ENCODE results near the gene PRKN.

The PRKN gene

GRCh38 chr6:161679980-161680538, 1047.5 kb downstream of the PRKN start:
- no peak for DNase-seq

- DNase-seq = no peak
Measured at GRCh38 chr6:161677188-161677587, 1050.4 kb downstream of the PRKN start.

GRCh38 chr6:161676586-161676985, 1051.0 kb downstream of the PRKN start:
- DNase-seq = no peak

GRCh38 chr6:161674930-161675682, 1052.5 kb downstream of the PRKN start:
- no peak for DNase-seq

- no peak for DNase-seq
Measured at GRCh38 chr6:161673026-161673425, 1054.5 kb downstream of the PRKN start.

- DNase-seq = no peak
Measured at GRCh38 chr6:161671117-161671516, 1056.4 kb downstream of the PRKN start.

- DNase-seq = no peak
Measured at GRCh38 chr6:161668665-161669064, 1058.9 kb downstream of the PRKN start.

- DNase-seq = no peak
Measured at GRCh38 chr6:161667957-161668356, 1059.6 kb downstream of the PRKN start.

GRCh38 chr6:161663682-161664081, 1063.9 kb downstream of the PRKN start:
- no peak for DNase-seq

- no peak for DNase-seq
Measured at GRCh38 chr6:161660666-161661571, 1066.6 kb downstream of the PRKN start.

GRCh38 chr6:161658211-161658610, 1069.4 kb downstream of the PRKN start:
- DNase-seq = no peak

- DNase-seq = no peak
Measured at GRCh38 chr6:161654209-161654608, 1073.4 kb downstream of the PRKN start.

GRCh38 chr6:161651949-161652348, 1075.6 kb downstream of the PRKN start:
- no peak for DNase-seq

GRCh38 chr6:161649841-161650240, 1077.7 kb downstream of the PRKN start:
- DNase-seq = no peak

GRCh38 chr6:161649068-161649467, 1078.5 kb downstream of the PRKN start:
- no peak for DNase-seq

GRCh38 chr6:161647234-161647633, 1080.3 kb downstream of the PRKN start:
- DNase-seq = no peak

- no peak for DNase-seq
Measured at GRCh38 chr6:161644521-161644920, 1083.0 kb downstream of the PRKN start.

GRCh38 chr6:161641175-161641574, 1086.4 kb downstream of the PRKN start:
- no peak for DNase-seq

GRCh38 chr6:161639772-161640171, 1087.8 kb downstream of the PRKN start:
- no peak for DNase-seq

- no peak for DNase-seq
Measured at GRCh38 chr6:161637658-161638057, 1089.9 kb downstream of the PRKN start.

- DNase-seq = no peak
Measured at GRCh38 chr6:161636882-161637430, 1090.6 kb downstream of the PRKN start.

- no peak for DNase-seq
Measured at GRCh38 chr6:161635975-161636374, 1091.6 kb downstream of the PRKN start.

GRCh38 chr6:161634916-161635315, 1092.7 kb downstream of the PRKN start:
- DNase-seq = no peak
